Measurements from ENCODE around the gene NPW.

- no peak for TF ChIP-seq CTCF (IDR thresholded peaks at IDR 0.05)
- TF ChIP-seq ZFX (IDR thresholded peaks at IDR 0.05; ENCODE audit: borderline replicate concordance), result no peak
Observed at GRCh38 chr16:2062801-2063200, 43.2 kb downstream of the NPW start.
